GM12875 (cell line): ENCODE data around the gene ADGRB3.

Experiments
- H3K4me3 ChIP-seq: one replicate; pipeline ENCODE4 v1.5.1; 2011; ENCODE audit warnings: low read depth, low read length, control low read depth
- CTCF ChIP-seq: IDR thresholded peaks from 2 replicates; pipeline ENCODE4 v1.5.1; 2011; ENCODE audit warnings: low read depth, mild to moderate bottlenecking, control low read depth, inconsistent platforms, low read length, moderate library complexity, borderline replicate concordance; ENCODE audit not compliant: insufficient read depth

ADGRB3 gene

DNA sequence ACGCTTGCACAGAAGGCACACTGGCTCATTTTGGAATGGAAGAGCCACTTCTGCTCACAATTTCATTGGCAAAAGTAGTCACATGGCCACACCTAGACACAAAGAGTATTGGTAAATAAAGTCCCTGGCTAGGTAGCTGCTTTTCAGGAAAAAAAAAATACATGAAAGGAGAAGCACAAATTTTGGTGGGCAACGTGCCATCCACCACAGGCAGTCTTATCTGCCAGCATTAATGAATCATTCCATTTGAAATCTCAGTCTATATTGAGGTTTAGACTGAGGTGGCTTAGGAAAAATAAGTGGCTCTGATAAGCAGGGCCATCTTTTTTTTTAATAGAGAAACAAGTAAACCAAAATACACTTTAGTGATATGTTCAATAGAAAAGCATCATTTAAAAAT, 44.3 kb downstream of the ADGRB3 start:
- no peak for TF ChIP-seq CTCF

GRCh38 chr6:68680264-68680663, 45.2 kb downstream of the ADGRB3 start:
- no peak for TF ChIP-seq CTCF
- H3K4me3 ChIP-seq = no peak overlapping the region

More for the DNA sequence above, 44.3 kb downstream of the ADGRB3 start:
- no peak overlapping the region for H3K4me3 ChIP-seq

GRCh38 chr6:68689910-68690309, 54.8 kb downstream of the ADGRB3 start:
- no peak overlapping the region for H3K4me3 ChIP-seq
- TF ChIP-seq CTCF = no peak

DNA sequence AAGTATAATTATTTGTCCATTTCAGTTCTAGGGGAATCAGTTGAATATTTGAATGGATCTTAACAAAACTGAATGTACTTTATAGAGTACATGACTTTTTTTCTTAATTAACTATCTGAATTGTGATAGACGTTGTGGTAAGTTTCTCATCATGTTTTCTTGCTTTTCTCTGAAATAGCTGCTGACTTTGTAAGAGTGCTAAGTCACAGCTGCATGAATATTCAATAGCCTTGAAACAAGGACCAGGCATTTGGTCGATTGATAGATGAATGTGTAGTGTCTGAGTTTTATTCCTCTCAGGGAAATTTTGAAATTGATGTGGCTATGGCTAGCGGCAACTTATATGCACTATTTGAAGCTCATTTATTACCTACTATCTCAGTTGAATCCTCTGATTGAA, 56.0 kb downstream of the ADGRB3 start:
- TF ChIP-seq CTCF = no peak

DNA sequence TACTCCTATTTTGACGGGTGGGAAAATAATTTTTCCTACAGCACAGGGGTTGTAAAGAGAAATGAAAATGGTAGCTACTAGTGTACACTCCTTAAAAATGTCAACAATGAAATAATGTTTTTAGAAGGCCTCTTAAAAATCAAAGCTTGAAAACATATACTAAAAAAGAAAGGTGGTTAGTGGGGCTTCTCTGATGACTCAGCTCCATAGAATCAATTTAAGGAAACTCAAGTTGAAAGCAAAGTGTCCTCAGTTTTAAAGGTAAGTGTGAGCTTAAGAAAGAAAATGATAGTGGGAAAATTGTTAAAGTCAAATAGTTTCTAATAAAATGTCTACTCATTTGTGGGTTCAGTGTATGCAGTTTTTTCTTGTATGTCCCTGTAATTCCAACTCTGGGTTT, 58.2 kb downstream of the ADGRB3 start:
- no peak for TF ChIP-seq CTCF

More for the DNA sequence above, 56.0 kb downstream of the ADGRB3 start:
- no peak overlapping the region for H3K4me3 ChIP-seq

DNA sequence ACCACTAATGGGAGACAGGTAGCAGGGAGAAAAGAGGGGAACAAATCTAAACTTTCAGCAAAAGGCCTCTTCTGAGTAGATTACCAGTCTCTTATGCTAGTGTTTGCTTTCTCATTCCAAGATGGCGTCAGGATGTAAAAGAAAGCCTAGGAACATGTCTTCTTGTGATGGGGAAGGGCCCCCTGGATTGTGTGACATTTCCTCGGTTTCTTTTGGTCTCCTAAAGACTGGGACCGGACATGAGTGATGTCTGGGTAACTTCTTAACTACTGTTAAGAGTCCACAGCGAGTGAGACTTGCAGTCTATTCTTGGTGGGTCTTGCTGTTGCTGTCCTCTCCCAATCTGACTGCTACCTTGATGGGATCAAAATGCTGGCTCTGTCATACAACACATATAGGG, 60.3 kb downstream of the ADGRB3 start:
- no peak overlapping the region for H3K4me3 ChIP-seq
- TF ChIP-seq CTCF = no peak

More for the DNA sequence above, 58.2 kb downstream of the ADGRB3 start:
- no peak overlapping the region for H3K4me3 ChIP-seq

DNA sequence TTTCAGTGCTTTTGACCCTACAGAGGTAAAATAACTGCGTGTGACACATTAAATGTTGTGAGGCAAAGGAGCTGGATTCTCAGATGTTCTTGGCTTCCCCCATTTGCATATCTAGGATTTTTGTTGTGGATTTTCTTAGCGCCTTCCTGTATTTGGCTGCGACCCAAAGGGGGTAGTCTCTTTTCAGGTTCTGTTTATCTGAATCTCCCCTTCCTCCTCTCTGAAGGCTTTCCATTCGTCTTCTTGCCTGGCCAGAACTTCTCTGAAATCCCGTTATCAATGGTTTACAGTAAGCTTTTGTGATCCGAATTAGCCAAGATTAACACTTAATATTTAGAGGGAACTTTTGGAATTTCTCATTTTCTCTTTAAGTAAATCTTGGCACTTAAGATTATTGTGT, 60.8 kb downstream of the ADGRB3 start:
- no peak overlapping the region for H3K4me3 ChIP-seq
- TF ChIP-seq CTCF = no peak
